GM21825 (cell line): ENCODE data around the gene MRO.
"Not testable (repeated sequence)": the region's sequence is repeated elsewhere in the genome, so short reads cannot be mapped to it uniquely, and the experiment has no call there.

Source experiments
- ATAC-seq: cut with Tn5 transposase; IDR thresholded peaks from one replicate; pipeline ENCODE4 v1.9.1; 2021; ENCODE audit warnings: mild to moderate bottlenecking, moderate library complexity; ENCODE audit not compliant: unreplicated experiment

Gene MRO

GRCh38 chr18:50793641-50794565, 25.9 kb downstream of the MRO start:
- ATAC-seq, result no peak

- ATAC-seq, result no peak
Measured at GRCh38 chr18:50792885-50793284, 26.9 kb downstream of the MRO start.

- no peak for ATAC-seq
Measured at GRCh38 chr18:50791599-50792438, 28.0 kb downstream of the MRO start.

- no peak for ATAC-seq
Measured at GRCh38 chr18:50790948-50791347, 28.9 kb downstream of the MRO start.

- ATAC-seq, result no peak
Measured at GRCh38 chr18:50790241-50790640, 29.6 kb downstream of the MRO start.

GRCh38 chr18:50788284-50788683, 31.5 kb downstream of the MRO start:
- no peak for ATAC-seq

GRCh38 chr18:50786864-50787263, 33.0 kb downstream of the MRO start:
- ATAC-seq, result no peak

- ATAC-seq, result no peak
Measured at GRCh38 chr18:50783553-50783952, 36.3 kb downstream of the MRO start.

- not testable (repeated sequence) for ATAC-seq
Measured at GRCh38 chr18:50779021-50779420, 40.8 kb downstream of the MRO start.

GRCh38 chr18:50776383-50776782, 43.4 kb downstream of the MRO start:
- no peak for ATAC-seq

GRCh38 chr18:50775726-50776125, 44.1 kb downstream of the MRO start:
- ATAC-seq, result no peak

- ATAC-seq, result no peak
Measured at GRCh38 chr18:50775207-50775606, 44.6 kb downstream of the MRO start.

- ATAC-seq, result no peak
Measured at GRCh38 chr18:50769463-50769862, 50.4 kb downstream of the MRO start.

GRCh38 chr18:50757358-50757757, 62.5 kb downstream of the MRO start:
- no peak for ATAC-seq

GRCh38 chr18:50754297-50754696, 65.5 kb downstream of the MRO start:
- ATAC-seq, result no peak

- no peak for ATAC-seq
Measured at GRCh38 chr18:50753311-50753710, 66.5 kb downstream of the MRO start.

- ATAC-seq, result no peak
Measured at GRCh38 chr18:50751947-50752346, 67.9 kb downstream of the MRO start.

- no peak for ATAC-seq
Measured at GRCh38 chr18:50751490-50751889, 68.3 kb downstream of the MRO start.

- no peak for ATAC-seq
Measured at GRCh38 chr18:50750546-50750945, 69.3 kb downstream of the MRO start.

- no peak for ATAC-seq
Measured at GRCh38 chr18:50749945-50750344, 69.9 kb downstream of the MRO start.

- ATAC-seq, result no peak
Measured at GRCh38 chr18:50749421-50749820, 70.4 kb downstream of the MRO start.
